HL-60/S4 (cell line): ENCODE measurements around the gene OASL.

ENCODE experiments used
- in situ Hi-C: fragments of 300-500 bp; cut with MboI; formaldehyde crosslinking; loops from 2 replicates; pipeline ENCODE4 v1.14.3; 2022; ENCODE audit warnings: low sequenced_read_pairs

Gene OASL

DNA sequence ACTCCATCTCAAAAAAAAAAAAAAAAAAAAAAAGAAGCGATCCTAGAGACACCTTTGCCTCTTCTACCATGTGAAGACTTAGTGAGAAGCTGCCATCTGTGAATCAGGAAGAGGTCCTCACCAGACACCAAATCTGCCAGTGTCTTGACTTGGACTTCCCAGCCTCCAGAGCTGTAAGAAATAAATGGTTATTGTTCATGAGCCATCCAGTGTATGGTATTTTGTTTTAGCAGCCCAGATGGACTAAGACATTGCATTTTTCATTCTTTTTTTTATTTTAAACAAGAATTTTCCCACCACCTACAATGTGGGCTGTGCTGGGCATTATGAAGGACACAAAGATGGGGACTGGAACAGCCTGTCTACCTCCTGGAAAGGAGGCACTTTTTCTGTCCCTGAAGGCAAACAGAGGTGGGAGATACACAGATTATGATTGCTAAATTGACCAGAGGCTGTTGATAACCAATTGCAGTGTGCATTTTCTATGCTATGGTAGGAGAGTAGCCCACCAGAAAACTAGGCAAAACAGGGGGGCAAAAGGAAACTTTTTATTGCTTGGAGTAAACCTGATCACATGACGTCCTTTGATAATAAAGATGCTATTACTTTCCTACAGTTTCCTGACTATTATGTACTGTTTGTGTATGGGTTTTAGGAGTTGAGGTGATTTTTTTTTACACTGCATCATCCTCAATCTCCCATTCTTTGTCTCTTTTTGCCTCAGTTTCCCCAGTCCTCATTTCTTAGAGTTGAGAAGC, 20.0 kb downstream of the OASL start:
- in situ Hi-C loops, result no loop called here

- in situ Hi-C loops, result no loop called here
Observed at GRCh38 chr12:121017966-121018491, 21.0 kb downstream of the OASL start.

DNA sequence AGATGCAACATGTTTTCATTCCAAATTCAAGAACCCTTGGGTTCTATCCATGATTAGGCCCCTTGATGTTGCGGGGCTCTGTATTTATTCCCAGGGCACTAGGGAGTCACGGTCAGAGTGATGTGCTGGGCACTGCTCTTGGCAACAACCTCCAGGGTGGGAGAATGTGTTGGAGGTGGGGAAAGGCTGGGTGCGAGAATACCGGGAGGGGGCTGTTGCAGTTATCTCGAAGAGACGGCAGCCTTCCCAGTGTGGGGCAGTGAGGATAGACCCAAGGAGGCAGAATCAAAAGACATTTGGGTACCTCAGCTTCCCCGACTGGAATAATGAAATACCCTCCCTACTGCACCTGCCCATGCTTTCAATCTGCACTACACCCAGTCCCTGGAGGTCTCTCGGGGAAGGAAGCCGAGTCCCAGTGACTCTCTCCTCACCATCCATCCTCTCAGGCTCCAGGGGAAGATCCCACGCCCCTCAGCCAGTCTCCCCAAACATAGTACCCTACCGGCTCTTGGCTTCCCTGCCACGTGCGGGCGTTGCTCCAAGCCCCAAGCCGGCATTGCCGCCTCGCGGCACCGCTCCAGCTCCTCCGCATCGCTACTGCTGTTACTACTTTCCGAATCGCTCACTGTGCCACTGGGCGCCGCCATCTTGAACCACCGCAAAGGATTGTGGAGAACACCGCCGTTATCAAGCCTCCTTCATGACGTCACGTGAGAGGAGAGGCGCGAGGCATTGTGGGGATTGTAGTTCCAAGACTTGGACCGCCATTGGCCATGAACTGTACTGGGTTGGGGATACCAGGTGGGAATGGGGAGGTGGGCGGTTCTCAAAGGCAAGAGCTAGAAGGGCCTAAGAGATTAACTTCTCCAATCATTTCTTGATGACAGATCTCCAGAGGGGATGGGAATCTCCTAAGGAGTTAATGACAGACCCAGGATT, 22.9 kb downstream of the OASL start, which contains the start of gene C12orf43:
Gene C12orf43 (minus strand): TSS at position 663 of the 942 bp plus-strand sequence. CDS start 13 bp downstream, at position 650.
- in situ Hi-C loops, result no loop called here

DNA sequence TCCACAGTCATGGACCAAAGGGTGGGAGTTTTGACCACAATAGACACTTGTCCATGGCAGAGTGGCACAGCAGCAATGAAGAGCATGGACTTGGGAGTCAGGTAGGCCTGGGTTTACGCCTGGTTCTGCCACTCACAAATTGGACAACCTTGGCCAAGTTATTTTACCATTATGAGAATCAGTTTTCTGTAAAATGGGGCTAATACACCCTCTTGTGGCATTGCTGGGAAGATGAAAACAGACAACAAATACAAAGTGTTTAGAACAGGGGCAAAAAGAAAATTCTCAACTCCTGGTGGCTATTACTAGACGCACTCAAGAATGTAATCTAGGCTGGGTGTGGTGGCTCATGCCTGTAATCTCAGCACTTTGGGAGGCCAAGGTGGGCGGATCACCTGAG, 25.3 kb downstream of the OASL start:
- in situ Hi-C loops, result no loop called here

DNA sequence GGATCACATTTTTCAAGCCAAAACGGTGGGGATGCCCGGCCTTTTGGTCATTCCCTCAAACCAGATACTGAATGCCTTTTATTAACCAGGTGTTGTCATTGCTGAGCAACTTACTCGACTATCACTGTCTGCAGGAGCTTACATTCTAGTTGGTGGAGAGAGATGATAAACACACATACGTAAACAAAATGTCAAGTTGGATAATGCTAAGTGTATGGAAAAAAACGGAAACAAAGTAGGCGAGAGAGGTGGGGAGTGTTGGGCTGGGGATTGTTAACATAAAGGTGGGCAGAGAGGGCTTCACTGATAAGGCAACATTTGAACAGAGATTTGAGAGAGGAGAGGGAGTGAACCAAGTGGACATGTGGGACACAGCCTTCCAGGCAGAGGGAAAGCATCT, 27.2 kb downstream of the OASL start:
- in situ Hi-C loops, result no loop called here

DNA sequence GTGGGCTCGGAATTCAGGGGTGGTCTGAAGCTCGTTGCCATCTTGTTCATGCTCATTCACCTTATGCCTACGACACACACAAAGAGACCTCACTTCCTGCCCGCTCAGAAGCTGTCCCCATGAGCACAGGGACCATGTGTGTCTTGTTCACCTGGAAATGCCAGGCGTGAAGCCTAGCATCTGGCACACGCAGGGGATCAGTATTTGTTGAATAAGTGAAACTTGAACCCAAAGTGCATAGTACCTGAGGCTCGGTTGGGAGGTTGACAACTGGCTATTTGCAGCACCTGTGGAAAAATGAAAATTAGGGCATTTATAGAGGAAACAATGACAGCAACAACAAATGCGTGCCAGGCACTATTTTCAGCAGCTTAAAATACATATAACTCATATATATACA, 28.2 kb downstream of the OASL start:
- in situ Hi-C loops, result no loop called here

DNA sequence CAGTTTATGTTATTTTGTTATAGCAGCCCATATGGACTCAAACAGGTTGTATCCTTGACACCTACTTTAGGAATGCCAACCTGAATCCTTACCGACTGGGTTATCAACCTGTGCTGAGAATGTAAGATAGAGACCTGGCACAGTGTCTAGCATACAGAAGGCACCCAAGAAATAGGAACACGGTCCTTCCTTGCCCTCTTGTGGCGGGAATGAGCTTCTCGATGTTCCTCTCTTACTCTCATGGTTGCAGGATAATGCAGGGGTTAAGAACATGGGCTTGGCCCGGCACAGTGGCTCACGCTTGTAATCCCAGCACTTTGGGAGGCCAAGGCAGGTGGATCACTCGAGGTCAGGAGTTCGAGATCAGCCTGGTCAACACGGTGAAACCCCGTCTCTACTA, 29.3 kb downstream of the OASL start:
- in situ Hi-C loops, result no loop called here

DNA sequence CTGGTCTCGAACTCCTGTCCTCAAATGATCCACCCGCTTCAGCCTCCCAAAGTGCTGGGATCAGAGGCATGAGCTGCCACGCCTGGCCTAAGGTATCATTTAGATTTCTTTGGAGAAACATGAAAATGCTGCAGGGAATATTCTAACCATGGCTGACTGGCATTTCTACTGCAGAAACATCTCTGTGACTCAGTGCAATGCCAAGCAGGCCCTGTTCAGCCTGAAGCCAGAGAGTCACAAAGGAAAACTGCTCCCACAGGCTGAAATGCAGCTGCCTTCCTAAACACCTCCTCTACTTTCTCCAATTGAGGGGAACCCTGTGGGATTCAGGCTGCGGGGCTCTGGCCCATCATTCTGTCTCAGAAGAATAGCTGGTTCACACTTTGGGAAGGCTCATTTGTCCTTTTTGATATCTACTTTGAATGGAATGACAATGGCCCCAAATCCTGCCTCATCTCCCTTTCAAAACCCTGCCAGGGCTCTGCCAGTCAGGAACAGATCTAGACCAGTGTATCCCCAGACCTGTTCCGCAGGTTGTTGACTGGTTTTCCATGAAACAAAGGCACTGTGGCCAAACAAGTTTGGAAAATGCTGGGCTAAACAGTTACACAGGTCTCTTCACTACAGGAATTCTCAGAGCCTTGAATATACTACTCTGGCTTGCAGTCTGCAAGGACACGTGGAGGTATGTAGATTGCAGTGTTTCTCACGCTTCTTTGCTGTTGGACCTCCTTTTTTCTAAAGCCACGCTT, 30.5 kb downstream of the OASL start:
- in situ Hi-C loops, result no loop called here

GRCh38 chr12:121005346-121005815, 33.7 kb downstream of the OASL start:
- in situ Hi-C loops, result no loop called here

DNA sequence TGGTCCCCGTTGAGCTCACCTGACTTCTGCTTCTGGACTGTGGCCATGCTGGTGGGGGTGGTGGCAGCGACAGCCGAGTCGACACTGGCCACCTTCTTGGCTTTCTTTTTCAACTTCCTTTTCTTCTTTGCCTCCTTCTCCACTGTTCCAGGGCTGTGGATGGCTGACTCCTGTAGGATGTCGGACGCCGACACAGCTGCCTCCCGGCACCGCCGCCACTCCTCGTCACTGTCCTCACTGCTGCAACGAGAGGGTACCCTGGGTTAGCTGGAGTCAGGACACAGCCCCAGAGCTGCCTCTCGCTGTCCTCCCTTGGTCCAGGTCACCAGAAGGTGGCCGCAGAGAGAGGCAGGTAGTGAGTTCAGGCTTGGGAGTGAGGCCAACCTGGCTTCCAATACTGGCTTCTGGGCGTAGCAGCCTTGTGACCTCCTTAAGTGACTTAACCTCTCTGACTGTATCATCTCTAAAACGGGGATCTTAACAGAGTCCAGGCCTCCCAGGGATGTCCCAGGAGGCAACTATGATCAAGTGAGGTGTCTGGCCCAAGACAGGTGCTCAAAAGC, 34.7 kb downstream of the OASL start:
- in situ Hi-C loops, result no loop called here

DNA sequence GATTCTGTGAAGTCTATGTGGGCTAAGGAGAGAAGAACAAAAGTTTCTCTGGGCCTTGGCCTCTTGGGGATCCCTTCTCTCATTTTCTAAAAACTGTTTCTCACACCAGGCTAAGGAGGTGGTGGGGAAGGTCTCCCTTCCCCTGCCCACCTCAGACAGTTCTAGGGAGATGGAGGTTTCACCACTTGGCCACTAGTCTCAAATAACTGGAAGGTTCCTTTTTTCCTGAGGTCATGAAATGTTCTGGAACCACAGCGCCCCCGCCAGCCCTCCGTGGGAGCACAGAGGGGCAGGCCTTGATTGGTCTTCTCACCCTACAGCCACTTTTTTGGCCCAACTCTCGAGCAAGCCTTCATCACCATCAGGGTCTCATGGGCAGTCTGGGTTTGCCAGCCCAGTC, 35.4 kb downstream of the OASL start:
- in situ Hi-C loops, result no loop called here

DNA sequence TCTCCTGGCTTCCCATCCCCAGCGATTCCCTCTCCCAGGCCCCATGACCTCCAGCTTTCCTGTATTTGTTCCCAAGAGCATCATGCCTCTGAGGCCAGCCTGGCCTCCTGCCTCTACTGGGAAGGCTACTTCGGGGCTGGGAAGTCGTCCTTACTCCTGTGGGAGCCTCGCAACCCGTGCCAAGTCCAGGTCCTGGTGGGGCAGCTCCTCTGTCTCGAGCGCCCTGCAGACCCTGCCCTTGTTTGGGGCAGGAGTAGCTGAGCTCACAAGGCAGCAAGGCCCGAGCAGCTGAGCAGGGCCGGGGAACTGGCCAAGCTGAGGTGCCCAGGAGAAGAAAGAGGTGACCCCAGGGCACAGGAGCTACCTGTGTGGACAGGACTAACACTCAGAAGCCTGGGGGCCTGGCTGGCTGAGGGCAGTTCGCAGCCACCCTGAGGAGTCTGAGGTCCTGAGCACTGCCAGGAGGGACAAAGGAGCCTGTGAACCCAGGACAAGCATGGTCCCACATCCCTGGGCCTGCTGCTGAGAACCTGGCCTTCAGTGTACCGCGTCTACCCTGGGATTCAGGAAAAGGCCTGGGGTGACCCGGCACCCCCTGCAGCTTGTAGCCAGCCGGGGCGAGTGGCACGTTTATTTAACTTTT, 37.1 kb downstream of the OASL start:
- in situ Hi-C loops, result no loop called here

DNA sequence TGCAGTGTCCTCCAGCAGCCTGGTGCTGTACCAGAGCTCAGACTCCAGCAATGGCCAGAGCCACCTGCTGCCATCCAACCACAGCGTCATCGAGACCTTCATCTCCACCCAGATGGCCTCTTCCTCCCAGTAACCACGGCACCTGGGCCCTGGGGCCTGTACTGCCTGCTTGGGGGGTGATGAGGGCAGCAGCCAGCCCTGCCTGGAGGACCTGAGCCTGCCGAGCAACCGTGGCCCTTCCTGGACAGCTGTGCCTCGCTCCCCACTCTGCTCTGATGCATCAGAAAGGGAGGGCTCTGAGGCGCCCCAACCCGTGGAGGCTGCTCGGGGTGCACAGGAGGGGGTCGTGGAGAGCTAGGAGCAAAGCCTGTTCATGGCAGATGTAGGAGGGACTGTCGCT, 38.0 kb downstream of the OASL start:
- in situ Hi-C loops, result no loop called here

- in situ Hi-C loops, result no loop called here
Observed at GRCh38 chr12:121000530-121000929, 38.5 kb downstream of the OASL start.

- in situ Hi-C loops, result no loop called here
Observed at GRCh38 chr12:120999191-121000120, 39.6 kb downstream of the OASL start.

DNA sequence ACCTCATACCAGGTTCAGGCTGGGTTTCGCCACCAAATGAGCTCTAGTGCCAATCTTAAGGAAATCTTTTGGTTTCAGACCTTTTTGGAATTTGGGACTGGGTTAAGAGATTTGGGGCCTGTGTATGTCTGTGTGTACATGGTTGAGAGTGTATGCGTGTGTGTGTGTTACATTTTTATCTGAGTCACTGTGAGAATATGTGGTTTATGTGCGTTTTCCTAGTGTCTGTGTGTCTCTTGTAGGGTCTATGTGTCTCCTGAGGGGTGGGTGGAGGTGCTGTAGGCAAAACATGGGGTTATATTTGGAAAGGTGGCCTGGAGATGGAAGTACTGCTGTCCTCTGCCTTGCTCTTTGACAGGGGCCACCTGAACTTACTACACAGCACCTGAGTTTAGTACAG, 40.6 kb downstream of the OASL start:
- in situ Hi-C loops, result no loop called here

- in situ Hi-C loops, result no loop called here
Observed at GRCh38 chr12:120997448-120997847, 41.6 kb downstream of the OASL start.

GRCh38 chr12:120996133-120996746, 42.8 kb downstream of the OASL start:
- in situ Hi-C loops, result no loop called here
